ENCODE measurements around the gene SEMA4B. TPM values are rescaled to one million over a fixed set of nuclear protein-coding genes. Genes with fewer than 3 reads are reported as not detected.
A peak's percentile ranks its signal among the peaks of the same experiment; 100 is the strongest.

SEMA4B gene
- total RNA-seq, 1 donor from 2014 or later: 31.8 TPM

GRCh38 chr15:90228960-90229359 lies 27.8 kb downstream of the SEMA4B start:
- no peak for TF ChIP-seq CTCF (IDR thresholded peaks at IDR 0.05; ENCODE audit: partially characterized antibody, unreplicated experiment)
- Mint-ChIP-seq H3K27ac (ENCODE audit: unreplicated experiment) (no peak overlapping the region), H3K27me3 (ENCODE audit: unreplicated experiment) (peaks cover 6% of the 10 kb centered on the region), H3K4me1 (ENCODE audit: low read depth, unreplicated experiment) (peaks cover 11% of the 10 kb centered on the region), H3K36me3 (ENCODE audit: unreplicated experiment) (peaks cover 9% of the 10 kb centered on the region), H3K9me3 (ENCODE audit: unreplicated experiment) (peaks cover 8% of the 10 kb centered on the region), H3K4me3 (ENCODE audit: unreplicated experiment) (no peak overlapping the region)
- DNase-seq: no peak

GRCh38 chr15:90230071-90230494 lies 29.0 kb downstream of the SEMA4B start:
- Mint-ChIP-seq H3K27me3 (ENCODE audit: unreplicated experiment) (peaks cover 11% of the 10 kb centered on the region), H3K4me1 (ENCODE audit: low read depth, unreplicated experiment) (peaks cover 6% of the 10 kb centered on the region), H3K4me3 (ENCODE audit: unreplicated experiment) (no peak overlapping the region), H3K36me3 (ENCODE audit: unreplicated experiment) (peaks cover 15% of the 10 kb centered on the region), H3K27ac (ENCODE audit: unreplicated experiment) (no peak overlapping the region), H3K9me3 (ENCODE audit: unreplicated experiment) (peaks cover 10% of the 10 kb centered on the region)
- TF ChIP-seq CTCF (IDR thresholded peaks at IDR 0.05; ENCODE audit: partially characterized antibody, unreplicated experiment): no peak
- no peak for DNase-seq

GRCh38 chr15:90230610-90231009 lies 29.5 kb downstream of the SEMA4B start:
- no peak for TF ChIP-seq CTCF (IDR thresholded peaks at IDR 0.05; ENCODE audit: partially characterized antibody, unreplicated experiment)
- peaks cover 6% of the 10 kb centered on the region for H3K4me1 Mint-ChIP-seq (ENCODE audit: low read depth, unreplicated experiment)
- peaks cover 10% of the 10 kb centered on the region for H3K9me3 Mint-ChIP-seq (ENCODE audit: unreplicated experiment)
- H3K36me3 Mint-ChIP-seq (ENCODE audit: unreplicated experiment): peaks cover 15% of the 10 kb centered on the region
- no peak overlapping the region for H3K4me3 Mint-ChIP-seq (ENCODE audit: unreplicated experiment)
- H3K27me3 Mint-ChIP-seq (ENCODE audit: unreplicated experiment): peaks cover 11% of the 10 kb centered on the region
- no peak overlapping the region for H3K27ac Mint-ChIP-seq (ENCODE audit: unreplicated experiment)
- no peak for DNase-seq

- Mint-ChIP-seq H3K36me3 (ENCODE audit: unreplicated experiment) (peaks cover 11% of the 10 kb centered on the region), H3K4me1 (ENCODE audit: low read depth, unreplicated experiment) (peaks cover 3% of the 10 kb centered on the region), H3K27ac (ENCODE audit: unreplicated experiment) (no peak overlapping the region), H3K27me3 (ENCODE audit: unreplicated experiment) (peaks cover 11% of the 10 kb centered on the region), H3K9me3 (ENCODE audit: unreplicated experiment) (peaks cover 7% of the 10 kb centered on the region), H3K4me3 (ENCODE audit: unreplicated experiment) (peak overlapping the region; percentile 46)
- DNase-seq: no peak
- no peak for TF ChIP-seq CTCF (IDR thresholded peaks at IDR 0.05; ENCODE audit: partially characterized antibody, unreplicated experiment)
Measured at GRCh38 chr15:90231028-90232017, 30.2 kb downstream of the SEMA4B start.

GRCh38 chr15:90232196-90232595 lies 31.1 kb downstream of the SEMA4B start:
- Mint-ChIP-seq H3K27ac (ENCODE audit: unreplicated experiment) (no peak overlapping the region), H3K36me3 (ENCODE audit: unreplicated experiment) (peaks cover 11% of the 10 kb centered on the region), H3K4me1 (ENCODE audit: low read depth, unreplicated experiment) (peaks cover 3% of the 10 kb centered on the region), H3K4me3 (ENCODE audit: unreplicated experiment) (no peak overlapping the region), H3K27me3 (ENCODE audit: unreplicated experiment) (peaks cover 11% of the 10 kb centered on the region), H3K9me3 (ENCODE audit: unreplicated experiment) (peaks cover 7% of the 10 kb centered on the region)
- no peak for DNase-seq
- TF ChIP-seq CTCF (IDR thresholded peaks at IDR 0.05; ENCODE audit: partially characterized antibody, unreplicated experiment): no peak
